HCEC 1CT (cell line): ENCODE measurements around the gene ANKRD55.
A peak's percentile ranks its signal among the peaks of the same experiment; 100 is the strongest.

Experiments used
- DNase-seq: peaks from one replicate; pipeline ENCODE4 v3.0.0-alpha.2; 2017

Gene ANKRD55

DNA sequence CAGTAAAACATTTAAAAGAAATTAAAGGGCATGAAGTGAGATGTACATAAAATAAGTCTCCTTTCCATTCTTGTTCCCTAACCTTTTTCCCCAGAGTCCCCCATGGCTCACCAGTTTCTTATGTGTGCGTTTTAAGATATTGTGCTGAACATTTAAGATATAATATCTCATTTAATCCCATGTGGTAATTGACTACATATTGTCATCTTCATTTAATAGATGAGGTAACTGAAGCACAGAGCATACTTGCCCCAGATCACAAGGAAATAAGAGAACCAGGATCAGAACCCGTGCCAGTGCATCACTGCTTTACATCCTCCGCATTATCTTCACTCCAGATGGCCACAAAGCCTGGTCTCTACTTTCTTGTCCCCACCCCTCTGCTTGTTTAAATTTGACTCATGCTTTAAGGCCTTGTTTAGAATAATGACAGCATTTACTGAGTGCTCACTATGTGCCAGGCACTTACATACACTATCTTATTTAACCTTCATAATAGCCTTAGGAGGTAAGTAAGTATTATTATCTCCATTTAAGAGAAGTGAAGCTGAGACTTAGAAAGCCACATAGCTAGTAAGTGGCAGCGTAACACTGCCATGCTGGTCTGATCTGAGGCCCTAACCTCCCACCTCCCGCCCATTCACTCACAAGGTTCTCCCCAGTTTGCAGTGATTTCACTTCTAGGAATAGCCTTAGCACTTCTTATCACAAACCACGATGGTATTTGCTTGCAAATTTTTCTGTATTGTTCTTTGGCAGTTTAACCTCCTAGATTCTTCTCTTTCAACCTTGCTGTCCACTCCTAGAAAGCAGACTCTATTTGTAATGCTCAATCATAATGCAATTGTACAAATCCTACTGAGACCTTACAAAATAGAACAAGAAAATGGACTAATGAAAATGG is 160.0 kb downstream of the ANKRD55 start:
- no peak for DNase-seq

DNA sequence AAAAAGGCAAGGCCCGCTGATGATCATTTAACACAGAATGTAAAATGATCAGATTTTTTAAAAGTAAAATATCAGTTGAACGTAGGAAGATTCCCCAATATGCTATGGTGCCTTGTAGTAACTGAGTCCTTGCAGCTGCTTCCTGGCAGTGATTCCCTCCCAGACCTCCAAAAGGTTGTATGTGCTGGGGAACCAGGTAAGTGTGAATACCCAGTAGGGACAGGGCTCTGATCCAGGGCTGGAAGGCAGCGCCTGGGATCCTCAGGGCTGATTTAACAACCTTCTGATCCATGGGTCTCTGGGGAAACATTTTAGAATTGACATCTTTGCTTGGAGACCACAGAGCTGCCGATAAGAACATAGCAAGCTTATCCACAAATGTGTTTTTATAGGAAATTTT is 161.7 kb downstream of the ANKRD55 start:
- DNase-seq: no peak

- DNase-seq: no peak
Observed at GRCh38 chr5:56070851-56071465, 162.2 kb downstream of the ANKRD55 start.

DNA sequence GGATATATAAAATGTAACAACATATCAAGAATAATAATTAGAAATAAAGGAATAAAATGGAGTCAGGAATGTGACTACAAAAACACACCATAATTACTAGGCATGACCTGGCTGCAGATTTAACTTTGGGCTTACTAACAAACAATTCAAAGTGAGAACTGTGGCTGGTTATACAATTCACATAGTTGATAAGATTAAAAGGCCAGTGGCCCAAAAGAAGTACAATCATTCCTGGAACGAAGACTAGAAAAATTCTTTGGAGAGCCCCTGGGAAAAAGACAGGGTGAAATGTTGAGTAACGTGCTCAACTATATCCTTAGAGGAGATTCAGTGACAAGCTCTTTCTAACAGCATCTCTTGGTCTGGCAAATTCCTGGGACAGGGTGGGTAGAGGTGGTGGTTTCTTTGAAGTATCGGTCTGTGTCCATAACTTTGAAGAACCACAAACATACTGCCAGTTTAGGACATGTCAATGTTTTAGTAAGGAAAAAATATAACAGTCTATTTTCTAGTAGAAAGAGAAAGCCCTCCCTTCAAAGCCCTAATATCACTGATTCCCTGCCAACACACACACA is 163.4 kb downstream of the ANKRD55 start:
- no peak for DNase-seq

- DNase-seq: no peak
Observed at GRCh38 chr5:56066931-56067450, 166.1 kb downstream of the ANKRD55 start.

GRCh38 chr5:56064984-56065383 is 168.1 kb downstream of the ANKRD55 start:
- peak; percentile 59 for DNase-seq

DNA sequence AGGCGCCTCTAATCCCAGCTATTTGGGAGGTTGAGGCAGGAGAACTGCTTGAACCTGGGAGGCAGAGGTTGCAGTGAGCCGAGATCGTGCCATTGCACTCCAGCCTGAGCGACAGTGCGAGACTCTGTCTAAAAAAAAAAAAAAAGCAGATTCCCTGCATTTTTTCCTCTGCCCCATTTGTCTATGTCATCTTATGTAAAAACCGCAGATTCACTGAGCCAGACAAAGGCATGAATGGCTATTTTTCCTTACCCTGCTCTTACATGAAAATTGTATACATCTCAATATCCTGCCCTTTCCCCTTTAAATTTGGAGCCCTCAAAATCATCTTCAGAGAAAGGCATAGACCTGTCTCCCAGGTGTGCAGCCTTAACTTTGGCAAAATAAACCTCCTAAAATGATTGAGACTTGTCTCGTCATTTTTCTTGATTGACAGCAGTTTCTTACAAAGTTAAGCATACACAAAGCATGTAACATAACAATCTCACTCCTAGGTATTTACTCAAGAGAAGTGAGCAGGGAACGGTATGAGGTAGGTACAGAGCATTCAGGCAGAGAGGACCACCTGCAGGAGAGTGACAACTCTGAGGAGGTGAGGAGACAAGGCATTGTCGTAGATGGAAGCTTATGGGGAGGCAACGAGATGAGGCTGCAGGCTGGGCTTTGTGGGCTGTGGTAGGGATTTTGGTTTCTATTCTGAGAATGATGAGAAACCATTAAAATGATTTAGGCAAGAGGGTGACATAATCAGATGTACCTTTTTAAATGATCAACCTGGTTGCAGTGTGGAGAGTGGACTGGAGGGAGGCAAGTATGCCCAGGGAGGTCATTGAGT is 172.6 kb downstream of the ANKRD55 start:
- no peak for DNase-seq

GRCh38 chr5:56059854-56060253 is 173.3 kb downstream of the ANKRD55 start:
- DNase-seq: no peak

- no peak for DNase-seq
Observed at GRCh38 chr5:56056875-56057274, 176.3 kb downstream of the ANKRD55 start.

DNA sequence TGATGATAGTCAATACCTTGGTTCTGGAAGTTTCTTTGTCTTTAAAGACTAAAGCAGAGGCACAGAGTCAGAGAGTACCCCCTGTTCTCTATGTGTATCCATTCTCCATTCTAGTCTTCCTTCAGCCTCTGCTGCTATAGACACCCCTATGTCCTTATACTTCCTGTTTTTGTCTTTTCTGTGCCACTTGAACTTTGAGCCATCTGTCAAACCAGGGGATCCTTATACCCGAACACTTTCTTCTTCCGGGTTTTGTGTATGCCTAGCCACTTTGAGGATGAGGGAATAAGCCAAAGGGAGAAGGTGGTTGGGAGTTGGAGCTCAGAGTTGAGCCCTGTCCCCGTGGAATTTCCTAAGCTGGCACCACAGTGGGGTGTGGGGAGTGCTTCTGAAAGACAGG is 177.3 kb downstream of the ANKRD55 start:
- no peak for DNase-seq

GRCh38 chr5:56055287-56055686 is 177.8 kb downstream of the ANKRD55 start:
- no peak for DNase-seq

DNA sequence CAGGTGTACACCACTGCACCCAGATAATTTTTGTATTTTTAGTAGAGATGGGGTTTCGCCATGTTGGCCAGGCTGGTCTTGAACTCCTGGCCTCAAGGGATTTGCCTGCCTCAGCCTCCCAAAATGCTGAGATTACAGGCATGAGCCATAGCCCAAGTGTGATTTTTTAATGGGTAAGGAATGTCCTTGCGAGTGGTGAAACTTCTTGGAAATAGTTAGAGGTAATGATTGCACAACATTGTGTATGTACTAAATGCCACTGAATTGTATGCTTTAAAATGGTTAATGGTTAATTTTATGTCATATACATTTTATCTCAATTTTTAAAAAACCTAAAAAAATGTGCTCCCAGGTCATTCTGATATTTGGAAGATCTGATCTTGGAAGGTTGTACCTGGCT is 178.5 kb downstream of the ANKRD55 start:
- peak; percentile 46 for DNase-seq

- DNase-seq: no peak
Observed at GRCh38 chr5:56053363-56053762, 179.8 kb downstream of the ANKRD55 start.

DNA sequence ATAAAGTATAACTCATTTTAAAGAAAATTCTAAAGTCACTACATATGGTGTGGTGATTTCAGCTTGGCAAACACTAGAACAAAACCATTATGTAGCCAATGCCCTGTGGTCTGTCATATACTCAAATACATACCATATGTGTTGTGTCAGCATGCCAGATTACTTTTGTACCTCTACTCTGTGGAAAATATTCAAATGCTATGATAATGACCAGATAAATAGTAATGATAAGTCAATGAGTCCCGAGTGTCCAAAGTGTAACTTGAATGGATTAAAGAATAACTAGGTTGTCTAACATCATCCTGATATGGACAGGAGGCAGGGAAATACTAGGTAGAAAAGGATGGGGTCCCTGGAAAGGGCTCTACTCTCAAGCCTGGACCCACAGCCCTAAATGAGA is 180.4 kb downstream of the ANKRD55 start:
- peak; percentile 29 for DNase-seq

DNA sequence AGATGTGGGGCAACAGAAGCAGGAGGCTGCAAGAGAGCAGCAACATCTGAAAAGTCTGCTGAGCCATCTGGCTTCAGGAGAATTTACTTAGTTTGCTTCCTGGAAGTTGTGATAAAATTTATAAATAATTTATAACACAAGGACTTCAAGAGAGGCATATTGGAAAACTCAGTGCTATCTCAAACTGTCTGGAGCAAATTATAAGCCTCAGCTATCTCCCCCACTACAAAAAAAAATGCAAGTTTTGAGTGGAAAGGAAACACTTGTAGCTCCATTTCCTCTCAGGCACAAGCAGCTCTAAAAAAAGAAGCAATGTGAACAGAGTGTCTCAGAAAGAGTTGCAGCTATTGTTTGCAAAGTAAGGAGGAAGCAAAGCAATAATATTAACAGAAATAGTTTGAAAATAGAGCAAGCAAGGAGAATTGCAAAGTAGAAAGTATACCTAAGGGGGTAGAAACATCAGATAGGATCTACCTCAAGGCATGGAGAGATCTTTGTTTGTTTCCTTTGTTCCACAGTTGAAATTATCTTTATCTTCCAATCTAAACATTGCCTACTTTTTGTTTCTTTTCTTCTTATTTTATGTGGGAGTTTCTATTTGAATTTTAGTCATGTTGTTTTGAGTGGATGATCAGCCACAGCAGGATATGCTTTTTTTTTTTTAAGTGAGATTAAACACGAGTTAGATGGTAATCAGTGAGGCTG is 182.4 kb downstream of the ANKRD55 start:
- DNase-seq: no peak
